ENCODE data around the gene C9. TPM values are rescaled to one million over a fixed set of nuclear protein-coding genes. Genes with fewer than 3 reads are reported as not detected.

C9 gene
- total and polyA plus RNA-seq, 2 of the 4 experiments (the other 2 are of a cell fraction) = not detected

- in situ Hi-C loops (cut with MboI; ENCODE audit: low sequenced_read_pairs) (loop anchor here (25.0 kb wide), 1 partner anchor 927 kb away; no protein-coding TSS in a partner anchor), dilution Hi-C loops (cut with HindIII; ENCODE audit: low sequenced_read_pairs, unreplicated experiment) (no loop called here), intact Hi-C loops (cut with micrococcal nuclease) (loop anchor here (5.0 kb wide), 1 partner anchor 52 kb away; no protein-coding TSS in a partner anchor)
- H4K8ac ChIP-seq (ENCODE audit: low read depth in 2 of 2, low read length in 2 of 2) = no peak overlapping the region
- H3K4ac ChIP-seq (ENCODE audit: low read depth, low read length) = no peak overlapping the region
- DNase-seq (no peak), ATAC-seq (ENCODE audit: low read depth) (no peak)
- H3K4me1 ChIP-seq (ENCODE audit: control insufficient read depth, insufficient read depth, low read length) = no peaks in the 10 kb centered on the region
- no peak overlapping the region for H2BK120ac ChIP-seq (ENCODE audit: low read depth, low read length)
- ChIA-PET POLR2A (ENCODE audit: unreplicated experiment) (no interaction called here), CTCF (interaction anchor here (0.6 kb wide), 1 partner anchor 30 kb away, joined by 4 read pairs; no protein-coding TSS in a partner anchor)
- peaks cover 3% of the 10 kb centered on the region; the same call in 1 of the 2 replicates for H3K27me3 ChIP-seq (ENCODE audit: control insufficient read depth, insufficient read depth, low read length)
- no peak overlapping the region for H2BK20ac ChIP-seq (ENCODE audit: low read depth, low read length)
- no peak overlapping the region for H3K27ac ChIP-seq (ENCODE audit: insufficient read depth, low read length)
- H3K23ac ChIP-seq (ENCODE audit: low read depth, low read length) = no peak overlapping the region
- no peaks in the 10 kb centered on the region for H3K36me3 ChIP-seq (ENCODE audit: control insufficient read depth, insufficient read depth, low read length)
- no peaks in the 10 kb centered on the region for H3K9me1 ChIP-seq (ENCODE audit: insufficient read depth, low read length)
- no peak overlapping the region for H2AFZ ChIP-seq (replicated peaks; ENCODE audit: low read length, poor library complexity)
- no peaks in the 10 kb centered on the region for H3K9me3 ChIP-seq (ENCODE audit: control insufficient read depth, insufficient read depth, low read length)
- H2BK5ac ChIP-seq (ENCODE audit: low read depth, low read length, poor library complexity, severe bottlenecking) = no peak overlapping the region
- no peak overlapping the region for H4K91ac ChIP-seq (ENCODE audit: insufficient read depth, low read depth, low read length)
- H2BK15ac ChIP-seq (ENCODE audit: low read depth, low read length) = no peak overlapping the region
- no peak overlapping the region for H3K9ac ChIP-seq (ENCODE audit: low read depth, low read length)
- no peaks in the 10 kb centered on the region for H3K79me1 ChIP-seq (ENCODE audit: low read depth in 1 of 2, low read length in 2 of 2)
- TF ChIP-seq MAFK (IDR thresholded peaks at IDR 0.05; ENCODE audit: low read depth, low read length) (no peak), CHD1 (IDR thresholded peaks at IDR 0.05; ENCODE audit: low read depth, low read length) (no peak), MAZ (IDR thresholded peaks at IDR 0.05; ENCODE audit: borderline replicate concordance, low read depth, low read length) (no peak), NFE2L2 (IDR thresholded peaks at IDR 0.05; ENCODE audit: low read depth, low read length) (no peak), CEBPB (IDR thresholded peaks at IDR 0.05; ENCODE audit: low read depth, low read length) (no peak), MXI1 (IDR thresholded peaks at IDR 0.05; ENCODE audit: borderline replicate concordance, low read depth, low read length) (no peak), USF2 (IDR thresholded peaks at IDR 0.05; ENCODE audit: low read depth, low read length) (no peak), POLR2A (IDR thresholded peaks at IDR 0.05; ENCODE audit: low read depth, low read length) (no peak), RCOR1 (IDR thresholded peaks at IDR 0.05; ENCODE audit: insufficient replicate concordance, low read length) (no peak), SMC3 (IDR thresholded peaks at IDR 0.05; ENCODE audit: low read depth, low read length) (no peak), FOS (IDR thresholded peaks at IDR 0.05; ENCODE audit: low read depth, low read length) (no peak), RAD21 (IDR thresholded peaks at IDR 0.05; ENCODE audit: low read length) (no peak), ELK1 (IDR thresholded peaks at IDR 0.05; ENCODE audit: borderline replicate concordance, low read depth, low read length) (no peak), BHLHE40 (IDR thresholded peaks at IDR 0.05; ENCODE audit: low read depth, low read length) (no peak), CTCF (conservative IDR thresholded peaks at IDR 0.05; ENCODE audit: low read depth, low read length) (no peak)
- no peak overlapping the region for H4K5ac ChIP-seq (ENCODE audit: low read depth, low read length)
- WGBS, 2 experiments (ENCODE audit: extremely low coverage in 2 of 2, insufficient read length in 1 of 2) = 100% methylated on average over 1 of the region's 1 CpG; no CpG with 5 or more reads in 1 of the 2 experiments
- no peak overlapping the region for H3K18ac ChIP-seq (ENCODE audit: low read depth, low read length)
- no peak overlapping the region for H3K4me3 ChIP-seq (ENCODE audit: insufficient read depth, low read depth, low read length)
- H3K56ac ChIP-seq (ENCODE audit: extremely low read depth, insufficient read depth, low read length) = no peak overlapping the region
- H3K14ac ChIP-seq (replicated peaks; ENCODE audit: low read depth, low read length) = no peak overlapping the region
- no peak overlapping the region for H2AK9ac ChIP-seq (replicated peaks; ENCODE audit: low read depth, low read length, poor library complexity)
- H4K20me1 ChIP-seq (ENCODE audit: insufficient read depth, low read length) = no peaks in the 10 kb centered on the region
- BruUV-seq (replicated peaks) = no TSS peak
- H2AK5ac ChIP-seq (ENCODE audit: low read depth, low read length) = no peak overlapping the region
- H3K4me2 ChIP-seq (ENCODE audit: low read depth, low read length) = no peak overlapping the region
Measured at GRCh38 chr5:39314591-39314990, 49.7 kb downstream of the C9 start.
